Mononuclear cell (primary cell): Measurements from ENCODE around the gene NCAPH2. TPM values are rescaled to one million over a fixed set of nuclear protein-coding genes. Genes with fewer than 3 reads are reported as not detected.

Experiments
- H3K27me3 ChIP-seq: 2 replicates; pipeline ENCODE4 v1.6.0; 2011; ENCODE audit warnings: low read length, control low read depth; ENCODE audit not compliant: insufficient read depth
- H3K4me1 ChIP-seq: 2 replicates; pipeline ENCODE4 v1.5.1; 2011; ENCODE audit warnings: mild to moderate bottlenecking, low read length, control low read depth; ENCODE audit not compliant: insufficient read depth
- H3K4me3 ChIP-seq: 2 replicates; pipeline ENCODE4 v1.5.1; 2011; ENCODE audit warnings: mild to moderate bottlenecking, low read length, moderate library complexity
- H3K9me3 ChIP-seq: 2 replicates; pipeline ENCODE4 v1.5.1; 2011; ENCODE audit warnings: low read depth, mild to moderate bottlenecking, control low read depth, low read length
- total RNA-seq: library from RNA; depleted of rRNA; stranded (reverse); fragments of >200 nt; gene quantifications from one replicate; pipeline ENCODE4 v1.2.3, GENCODE V29; 2012

Gene NCAPH2
- total RNA-seq, 1 donor, result 40.6 TPM

- H3K27me3 ChIP-seq, result no peaks in the 10 kb centered on the region
- H3K9me3 ChIP-seq, result no peaks in the 10 kb centered on the region
- H3K4me3 ChIP-seq, result no peak overlapping the region
- H3K4me1 ChIP-seq, result no peaks in the 10 kb centered on the region
Measured at GRCh38 chr22:50571264-50572175, 63.5 kb downstream of the NCAPH2 start.

GRCh38 chr22:50572965-50573364 lies 64.9 kb downstream of the NCAPH2 start:
- H3K27me3 ChIP-seq, result no peaks in the 10 kb centered on the region
- no peaks in the 10 kb centered on the region for H3K9me3 ChIP-seq
- H3K4me1 ChIP-seq, result no peaks in the 10 kb centered on the region
- H3K4me3 ChIP-seq, result no peak overlapping the region

GRCh38 chr22:50573491-50574382 lies 65.7 kb downstream of the NCAPH2 start:
- no peaks in the 10 kb centered on the region for H3K9me3 ChIP-seq
- H3K4me1 ChIP-seq, result peaks cover 6% of the 10 kb centered on the region
- no peaks in the 10 kb centered on the region for H3K27me3 ChIP-seq
- H3K4me3 ChIP-seq, result no peak overlapping the region

- no peaks in the 10 kb centered on the region for H3K27me3 ChIP-seq
- H3K4me1 ChIP-seq, result peaks cover 7% of the 10 kb centered on the region
- no peaks in the 10 kb centered on the region for H3K9me3 ChIP-seq
- H3K4me3 ChIP-seq, result no peak overlapping the region
Measured at GRCh38 chr22:50574383-50574755, 66.3 kb downstream of the NCAPH2 start.

Other genes starting within 250 kb of the NCAPH2 start
- gene MAPK12, start 246.5 kb upstream of the NCAPH2 start, total RNA-seq, result 0.73 TPM
- 1.3 TPM for gene MAPK11, start 237.8 kb upstream of the NCAPH2 start, total RNA-seq
- 66.0 TPM for gene PLXNB2, start 200.6 kb upstream of the NCAPH2 start, total RNA-seq
- gene DENND6B, start 181.2 kb upstream of the NCAPH2 start, total RNA-seq, result 1.0 TPM
- 27.5 TPM for gene PPP6R2, start 164.9 kb upstream of the NCAPH2 start, total RNA-seq
- gene SBF1, start 33.2 kb upstream of the NCAPH2 start, total RNA-seq, result 63.4 TPM
- gene ADM2, start 26.7 kb upstream of the NCAPH2 start, total RNA-seq, result 0.31 TPM
- gene MIOX, start 21.4 kb upstream of the NCAPH2 start, total RNA-seq, result not detected
- gene LMF2, start 522 bp upstream of the NCAPH2 start, total RNA-seq, result 22.8 TPM
- 33.8 TPM for gene SCO2, start 17.4 kb downstream of the NCAPH2 start, total RNA-seq
- gene TYMP, start 21.8 kb downstream of the NCAPH2 start, total RNA-seq, result 151 TPM
- gene KLHDC7B, start 37.7 kb downstream of the NCAPH2 start, total RNA-seq, result 1.7 TPM
- gene SYCE3, start 54.7 kb downstream of the NCAPH2 start, total RNA-seq, result not detected
- 7.2 TPM for gene CPT1B, start 70.2 kb downstream of the NCAPH2 start, total RNA-seq
- 40.0 TPM for gene CHKB, start 74.6 kb downstream of the NCAPH2 start, total RNA-seq
- gene MAPK8IP2, start 92.6 kb downstream of the NCAPH2 start, total RNA-seq, result 0.10 TPM
- gene ARSA, start 119.9 kb downstream of the NCAPH2 start, total RNA-seq, result 21.3 TPM
- under 0.01 TPM for gene SHANK3, start 164.6 kb downstream of the NCAPH2 start, total RNA-seq
- not detected for gene ACR, start 230.0 kb downstream of the NCAPH2 start, total RNA-seq